WTC11 (cell line): Measurements from ENCODE around the gene TM9SF1. TPM values are rescaled to one million over a fixed set of nuclear protein-coding genes. Genes with fewer than 3 reads are reported as not detected.

Experiments
- ATAC-seq: fragments of 200-7000 bp; cut with Tn5 transposase; 2 replicates; pipeline ENCODE4 v1.10.0; 2021; ENCODE audit warnings: mild to moderate bottlenecking, moderate library complexity
- CTCF ChIA-PET: fragments of 300-600 bp; sonication (Branson Sonifier 250); formaldehyde crosslinking; loops from one replicate; lab custom pipeline; 2021; ENCODE audit warnings: antibody characterized with exemption; lab: Charles Lee
- POLR2A ChIA-PET: fragments of 350-600 bp; sonication (Branson Sonifier 250); formaldehyde crosslinking; loops from one replicate; lab custom pipeline; 2021; ENCODE audit warnings: antibody characterized with exemption; lab: Charles Lee
- DNase-seq: peaks from one replicate; pipeline ENCODE4 v3.0.0; 2021; ENCODE audit warnings: low spot score
- H3K27ac Mint-ChIP-seq: 2 replicates; pipeline ENCODE4 v1.8.0; 2021; ENCODE audit warnings: mixed read lengths
- H3K27me3 Mint-ChIP-seq: 2 replicates; pipeline ENCODE4 v1.8.0; 2021; ENCODE audit warnings: low read depth, mild to moderate bottlenecking, moderate library complexity, mixed read lengths
- H3K36me3 Mint-ChIP-seq: 2 replicates; pipeline ENCODE4 v1.8.0; 2021; ENCODE audit warnings: mixed read lengths
- H3K4me1 Mint-ChIP-seq: 2 replicates; pipeline ENCODE4 v1.8.0; 2022; ENCODE audit warnings: mixed read lengths
- H3K4me3 Mint-ChIP-seq: 2 replicates; pipeline ENCODE4 v1.8.0; 2021; ENCODE audit warnings: mild to moderate bottlenecking, moderate library complexity, mixed read lengths
- H3K9me3 Mint-ChIP-seq: 2 replicates; pipeline ENCODE4 v1.8.0; 2021; ENCODE audit warnings: mixed read lengths
- AFF4 ChIP-seq: sonication (generic); formaldehyde crosslinking; IDR thresholded peaks from 2 replicates; pipeline ENCODE4 v1.8.1; 2023; ENCODE audit warnings: mild to moderate bottlenecking, missing genetic modification reagents, borderline replicate concordance
- ETV6 ChIP-seq: sonication (generic); formaldehyde crosslinking; IDR thresholded peaks from 2 replicates; pipeline ENCODE4 v1.8.1; 2022; ENCODE audit warnings: mild to moderate bottlenecking, missing genetic modification reagents
- FOXP4 ChIP-seq: sonication (generic); formaldehyde crosslinking; IDR thresholded peaks from 2 replicates; pipeline ENCODE4 v1.8.0; 2022; ENCODE audit warnings: mild to moderate bottlenecking, missing genetic modification reagents
- GRHL2 ChIP-seq: fragments of 250-450 bp; sonication (Bioruptor Pico); IDR thresholded peaks from 2 replicates; pipeline ENCODE4 v1.8.0; 2022; ENCODE audit warnings: mild to moderate bottlenecking, moderate library complexity; ENCODE audit not compliant: insufficient replicate concordance, severe bottlenecking
- HMGXB4 ChIP-seq: sonication (generic); formaldehyde crosslinking; IDR thresholded peaks from 2 replicates; pipeline ENCODE4 v1.8.1; 2023; ENCODE audit warnings: mild to moderate bottlenecking, moderate library complexity, missing genetic modification reagents
- IRF2 ChIP-seq: sonication (generic); formaldehyde crosslinking; IDR thresholded peaks from 2 replicates; pipeline ENCODE4 v1.8.0; 2022; ENCODE audit warnings: low read depth, missing genetic modification reagents, borderline replicate concordance
- KAT7 ChIP-seq: sonication (generic); formaldehyde crosslinking; IDR thresholded peaks from 2 replicates; pipeline ENCODE4 v1.8.1; 2023; ENCODE audit warnings: missing genetic modification reagents, mild to moderate bottlenecking, borderline replicate concordance
- MAX ChIP-seq: sonication (generic); formaldehyde crosslinking; IDR thresholded peaks from 2 replicates; pipeline ENCODE4 v1.8.0; 2022; ENCODE audit warnings: mild to moderate bottlenecking, missing genetic modification reagents
- MYBL2 ChIP-seq: sonication (generic); formaldehyde crosslinking; IDR thresholded peaks from 2 replicates; pipeline ENCODE4 v1.8.1; 2023; ENCODE audit warnings: mild to moderate bottlenecking, moderate library complexity, missing genetic modification reagents
- NFATC4 ChIP-seq: fragments of 250-450 bp; sonication (Bioruptor Pico); IDR thresholded peaks from 2 replicates; pipeline ENCODE4 v1.9.0; 2021; ENCODE audit warnings: mild to moderate bottlenecking
- NR3C1 ChIP-seq: sonication (generic); formaldehyde crosslinking; conservative IDR thresholded peaks from 2 replicates; pipeline ENCODE4 v1.8.1; 2023; ENCODE audit warnings: low read depth, mild to moderate bottlenecking, missing genetic modification reagents
- SMAD3 ChIP-seq: sonication (generic); formaldehyde crosslinking; IDR thresholded peaks from 2 replicates; pipeline ENCODE4 v1.8.0; 2022; ENCODE audit warnings: missing genetic modification reagents, mild to moderate bottlenecking, borderline replicate concordance
- ZBTB43 ChIP-seq: sonication (generic); formaldehyde crosslinking; IDR thresholded peaks from 2 replicates; pipeline ENCODE4 v1.8.1; 2023; ENCODE audit warnings: mild to moderate bottlenecking, missing genetic modification reagents
- ZNF317 ChIP-seq: sonication (generic); formaldehyde crosslinking; IDR thresholded peaks from 2 replicates; pipeline ENCODE4 v1.8.1; 2023; ENCODE audit warnings: low read depth, mild to moderate bottlenecking, moderate library complexity, missing genetic modification reagents, borderline replicate concordance
- ZNF423 ChIP-seq: fragments of 250-450 bp; sonication (Bioruptor Pico); IDR thresholded peaks from 2 replicates; pipeline ENCODE4 v2.1.2; 2022; ENCODE audit warnings: mild to moderate bottlenecking, moderate library complexity
- ZNF425 ChIP-seq: fragments of 250-450 bp; sonication (Bioruptor Pico); conservative IDR thresholded peaks from 2 replicates; pipeline ENCODE4 v1.9.0; 2021; ENCODE audit warnings: mild to moderate bottlenecking
- ZNF671 ChIP-seq: fragments of 250-450 bp; sonication (Bioruptor Pico); IDR thresholded peaks from 2 replicates; pipeline ENCODE4 v1.8.0; 2021; ENCODE audit warnings: mild to moderate bottlenecking
- total RNA-seq: library from RNA; stranded (reverse); gene quantifications from 3 replicates; pipeline ENCODE4 v1.2.3, GENCODE V29; 2021

TM9SF1 gene
- total RNA-seq, 1 experiment from 2014 or later, result 27.9 TPM

- ATAC-seq (no peak), DNase-seq (no peak)
- Mint-ChIP-seq H3K27ac (no peak overlapping the region), H3K36me3 (peaks cover 34% of the 10 kb centered on the region), H3K27me3 (no peaks in the 10 kb centered on the region), H3K4me1 (peaks cover 16% of the 10 kb centered on the region), H3K4me3 (no peak overlapping the region), H3K9me3 (no peaks in the 10 kb centered on the region)
- ChIA-PET POLR2A (no interaction called here), CTCF (interaction anchor here (0.9 kb wide), 1 partner anchor 25 kb away, joined by 3 read pairs; the partner anchor contains the start of gene IRF9)
- no peak for TF ChIP-seq NR3C1 (CRISPR knock-in tag)
- no peak for TF ChIP-seq AFF4 (CRISPR knock-in tag)
- no peak for TF ChIP-seq FOXP4 (CRISPR knock-in tag)
- no peak for TF ChIP-seq IRF2 (CRISPR knock-in tag)
- TF ChIP-seq ETV6 (CRISPR knock-in tag), result no peak
These were observed 9.5 kb downstream of the TM9SF1 start for GRCh38 chr14:24185741-24186140.

GRCh38 chr14:24185026-24185425, 10.2 kb downstream of the TM9SF1 start:
- ChIA-PET CTCF (interaction anchor here (1.2 kb wide), 1 partner anchor 31 kb away, joined by 3 read pairs; the partner anchor contains the start of gene MDP1), POLR2A (no interaction called here)
- H3K36me3 Mint-ChIP-seq, result peaks cover 37% of the 10 kb centered on the region
- no peak overlapping the region for H3K4me3 Mint-ChIP-seq
- H3K9me3 Mint-ChIP-seq, result no peaks in the 10 kb centered on the region
- no peak for DNase-seq
- TF ChIP-seq HMGXB4 (CRISPR knock-in tag), result no peak
- TF ChIP-seq GRHL2 (CRISPR knock-in tag), result no peak
- no peak for TF ChIP-seq ZNF425
- TF ChIP-seq ZNF317 (CRISPR knock-in tag), result no peak
- TF ChIP-seq ZBTB43 (CRISPR knock-in tag), result no peak
- TF ChIP-seq AFF4 (CRISPR knock-in tag), result no peak
- no peak for TF ChIP-seq SMAD3 (CRISPR knock-in tag)
- TF ChIP-seq MAX, result no peak
- no peak for TF ChIP-seq MYBL2 (CRISPR knock-in tag)
- no peak for TF ChIP-seq ZNF671 (CRISPR knock-in tag)
- no peak for TF ChIP-seq ZNF423 (CRISPR knock-in tag)
- no peak for TF ChIP-seq NFATC4 (CRISPR knock-in tag)
- no peak for TF ChIP-seq NR3C1 (CRISPR knock-in tag)
- no peak for TF ChIP-seq KAT7
- TF ChIP-seq, all 79 proteins: peak for 0
- Mint-ChIP-seq H3K4me1 (peaks cover 16% of the 10 kb centered on the region), H3K27me3 (no peaks in the 10 kb centered on the region), H3K27ac (no peak overlapping the region)
- ATAC-seq, result no peak
